SK-MEL-5 (cell line): ENCODE measurements around the gene WDFY2. TPM values are rescaled to one million over a fixed set of nuclear protein-coding genes. Genes with fewer than 3 reads are reported as not detected.

ENCODE experiments used
- DNase-seq: peaks from one replicate; pipeline ENCODE4 v3.0.0-alpha.2; 2016; ENCODE audit warnings: low read depth, low spot score
- in situ Hi-C: cut with HindIII; loops from 2 replicates; pipeline ENCODE4 v1.10.0; 2016; ENCODE audit warnings: low sequenced_read_pairs, high pct_unique_total_duplicates, low pct_unique_long_range_greater_than_20kb
- total RNA-seq: library from RNA; depleted of rRNA; stranded (reverse); fragments of >200 nt; shearing (Covaris generic); gene quantifications from 2 replicates; pipeline ENCODE4 v1.2.3, GENCODE V29; 2014

WDFY2 gene
- total RNA-seq, 1 experiment from 2014 or later: 1.9 TPM

- in situ Hi-C loops: no loop called here
- no peak for DNase-seq
Observed at GRCh38 chr13:51764184-51765141, 180.2 kb downstream of the WDFY2 start.

DNA sequence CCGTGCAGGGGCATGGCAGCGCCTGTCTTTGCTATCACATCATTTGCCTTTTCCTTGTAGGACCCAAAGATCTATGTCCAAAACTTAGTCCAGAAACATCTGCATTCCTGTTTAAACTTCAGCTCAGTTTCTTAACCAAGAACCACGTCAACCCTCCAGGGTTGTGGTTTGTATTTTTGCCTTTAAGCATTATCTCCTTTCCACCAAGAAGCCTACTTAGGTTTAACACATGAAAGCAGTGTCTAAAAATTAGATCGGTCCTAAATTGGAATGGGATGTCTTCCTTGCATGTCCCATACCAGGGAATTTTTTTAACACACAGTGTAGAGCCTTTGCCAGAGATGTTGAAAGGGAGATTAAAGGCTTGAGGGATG is 180.9 kb downstream of the WDFY2 start:
- in situ Hi-C loops: no loop called here

GRCh38 chr13:51767100-51767499 is 182.8 kb downstream of the WDFY2 start:
- in situ Hi-C loops: no loop called here
- peak; percentile 64 for DNase-seq

More for the DNA sequence above, 180.9 kb downstream of the WDFY2 start:
- no peak for DNase-seq

DNA sequence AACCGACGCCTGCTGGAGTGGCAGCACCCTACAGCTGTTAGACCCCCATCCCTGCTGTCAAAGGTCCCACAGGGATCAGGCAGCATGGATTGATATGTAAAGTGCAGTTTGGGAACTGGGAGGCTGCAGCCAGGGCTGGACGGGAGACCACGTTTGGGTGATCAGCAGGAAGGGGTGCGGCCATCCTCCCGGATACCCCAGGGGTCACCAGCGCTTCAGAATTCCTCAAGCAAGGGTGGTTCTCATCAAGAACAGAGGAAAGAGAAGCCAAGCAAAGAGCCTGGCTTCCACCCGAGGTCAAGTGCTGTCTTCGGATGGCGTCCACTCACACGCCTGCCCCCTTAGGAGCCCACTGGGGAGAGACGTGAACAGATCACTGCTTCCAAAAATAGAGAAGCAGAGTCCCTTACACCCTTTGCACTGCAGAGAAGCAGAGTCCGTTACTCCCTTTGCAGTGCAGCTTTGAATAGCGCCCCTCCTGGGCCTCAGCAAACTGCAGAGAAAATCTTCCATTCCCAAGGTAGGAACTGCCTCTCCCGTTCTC is 184.2 kb downstream of the WDFY2 start:
- in situ Hi-C loops: no loop called here
- peak; percentile 52 for DNase-seq

- in situ Hi-C loops: no loop called here
- DNase-seq: no peak
Observed at GRCh38 chr13:51768976-51769375, 184.7 kb downstream of the WDFY2 start.

DNA sequence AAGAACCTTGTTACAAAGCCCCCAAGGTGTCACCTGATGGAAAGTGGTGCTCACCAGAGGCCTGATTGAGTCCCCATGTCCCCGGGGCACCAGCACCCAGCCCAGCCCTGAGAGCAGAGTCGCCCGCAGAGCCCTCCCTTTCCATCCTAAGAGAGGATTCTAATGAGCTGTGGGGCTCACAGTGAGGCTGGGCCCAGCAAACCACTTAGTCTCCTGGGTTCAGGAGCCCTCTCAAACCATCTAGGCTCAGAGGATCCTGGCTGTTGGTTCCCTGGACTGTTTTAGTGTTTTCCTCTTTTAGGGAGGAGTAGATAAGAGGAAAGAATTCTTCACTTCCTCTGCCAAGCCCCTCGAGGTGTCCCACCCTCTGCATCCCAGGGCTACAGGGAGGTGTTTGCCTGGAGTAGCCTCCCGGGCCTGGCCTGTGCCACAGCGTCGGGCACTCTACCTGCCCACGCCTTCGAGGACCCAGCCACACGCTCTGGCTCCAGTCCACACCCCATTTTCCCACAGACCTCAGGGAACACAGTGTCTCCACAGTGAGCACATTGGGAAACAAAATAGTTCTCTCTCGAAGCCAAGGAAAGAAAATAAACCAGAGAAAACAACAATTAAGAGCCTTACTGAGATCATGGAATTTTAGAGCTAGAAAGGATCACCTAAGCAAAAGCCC is 185.3 kb downstream of the WDFY2 start:
- in situ Hi-C loops: no loop called here

GRCh38 chr13:51770160-51770559 is 185.9 kb downstream of the WDFY2 start:
- in situ Hi-C loops: no loop called here
- no peak for DNase-seq

More for the DNA sequence above, 185.3 kb downstream of the WDFY2 start:
- DNase-seq: no peak

- DNase-seq: no peak
- in situ Hi-C loops: no loop called here
Observed at GRCh38 chr13:51770681-51771417, 186.6 kb downstream of the WDFY2 start.

GRCh38 chr13:51771418-51772104 is 187.3 kb downstream of the WDFY2 start:
- in situ Hi-C loops: no loop called here
- no peak for DNase-seq

DNA sequence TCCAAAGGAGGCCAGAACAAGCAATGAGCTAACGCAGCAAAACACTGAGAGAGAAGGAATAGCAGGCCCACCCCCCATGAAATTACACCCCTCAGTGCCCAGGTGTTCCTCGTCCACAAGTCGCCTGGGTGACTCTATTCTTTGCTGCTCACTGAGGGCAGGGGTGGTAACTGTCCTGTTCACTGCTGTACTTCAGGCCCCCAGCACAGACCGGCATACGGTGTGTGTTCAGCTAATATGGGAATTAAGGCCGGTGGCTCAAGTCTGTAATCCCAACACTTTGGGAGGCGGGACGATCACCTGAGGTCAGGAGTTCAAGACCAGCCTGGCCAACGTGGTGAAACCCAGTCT is 187.8 kb downstream of the WDFY2 start:
- in situ Hi-C loops: no loop called here
- DNase-seq: no peak

- in situ Hi-C loops: no loop called here
- no peak for DNase-seq
Observed at GRCh38 chr13:51772781-51773180, 188.5 kb downstream of the WDFY2 start.

GRCh38 chr13:51773515-51773914 is 189.3 kb downstream of the WDFY2 start:
- in situ Hi-C loops: no loop called here
- DNase-seq: no peak

DNA sequence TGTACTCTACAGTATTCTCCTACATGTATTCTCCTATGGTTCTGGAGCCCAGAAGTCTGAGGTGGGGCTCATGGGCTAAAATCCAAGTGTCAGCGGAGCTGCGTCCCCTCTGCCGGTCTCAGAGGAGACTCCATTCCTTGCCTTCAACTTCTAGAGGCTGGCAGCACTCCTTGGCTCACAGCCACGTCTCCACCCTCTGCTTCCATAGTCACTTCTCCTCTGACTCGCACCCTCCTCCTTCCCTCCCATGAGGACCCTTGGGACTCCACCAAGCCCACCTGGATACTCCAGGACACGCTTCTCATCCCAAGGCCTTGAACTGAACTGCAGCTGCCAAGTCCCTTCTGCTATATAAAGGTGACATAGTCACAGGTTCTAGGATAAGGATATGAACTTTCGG is 191.9 kb downstream of the WDFY2 start:
- no peak for DNase-seq
- in situ Hi-C loops: no loop called here

DNA sequence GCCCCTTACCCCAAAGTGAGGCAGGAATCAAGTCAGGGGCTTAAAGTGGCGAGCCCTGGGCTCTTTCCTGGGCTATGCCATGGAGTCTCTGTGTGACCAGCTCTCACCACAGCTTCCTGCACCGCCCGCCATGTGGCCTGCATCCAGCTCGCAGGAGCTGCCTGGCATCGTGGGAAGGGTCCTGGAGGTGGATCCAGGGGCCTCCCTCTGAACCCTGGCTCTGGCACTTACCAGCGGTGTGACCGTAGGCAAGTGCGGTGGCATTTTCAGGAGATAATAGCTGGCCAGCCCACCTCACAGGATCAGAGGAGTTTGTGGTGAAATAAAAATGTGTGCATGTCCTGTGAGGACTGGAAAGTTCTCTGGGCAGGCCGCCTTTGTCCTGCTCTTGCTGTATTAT is 193.7 kb downstream of the WDFY2 start:
- no peak for DNase-seq
- in situ Hi-C loops: no loop called here

- in situ Hi-C loops: no loop called here
- DNase-seq: no peak
Observed at GRCh38 chr13:51778392-51778791, 194.1 kb downstream of the WDFY2 start.

DNA sequence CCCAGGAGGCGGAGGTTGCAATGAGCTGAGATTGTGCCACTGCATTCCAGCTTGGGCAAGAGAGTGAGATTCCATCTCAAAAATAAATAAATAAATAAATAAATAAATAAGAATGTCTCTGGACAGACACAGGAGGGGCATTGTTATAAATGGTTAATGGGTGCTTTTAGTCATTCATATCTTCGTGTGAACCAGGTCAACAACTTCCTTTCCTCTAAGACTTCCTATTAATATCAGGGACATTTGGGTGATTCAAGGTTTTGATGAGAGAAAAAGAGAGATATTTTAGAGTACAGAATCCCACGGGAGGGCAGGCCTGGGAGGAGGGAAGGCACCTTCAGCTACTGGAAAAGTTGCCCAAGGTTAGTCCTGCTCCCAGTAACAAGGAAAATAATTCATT is 195.8 kb downstream of the WDFY2 start:
- DNase-seq: peak; percentile 15
- in situ Hi-C loops: no loop called here

GRCh38 chr13:51781246-51782022 is 197.2 kb downstream of the WDFY2 start:
- in situ Hi-C loops: no loop called here

More at GRCh38 chr13:51781246-51782022, 197.2 kb downstream of the WDFY2 start:
- peak; percentile 44 for DNase-seq
